Transverse colon (tissue), 4 donors: Measurements from ENCODE around the gene ARF6.

Source experiments
- CTCF ChIP-seq, 5 experiments: fragments of 200-600 bp in 3 of 5; fragments of 450-650 bp in 2 of 5; sonication (generic) in 3 of 5; IDR thresholded peaks; 1 replicate in 2 of 5; 2 replicates in 3 of 5; pipeline ENCODE4 v1.5.1; 2016 to 2017; ENCODE audit warnings: antibody characterized with exemption in 5 of 5, inconsistent platforms in 3 of 5, mild to moderate bottlenecking in 2 of 5, moderate library complexity in 1 of 5
- EP300 ChIP-seq: sonication (generic); formaldehyde crosslinking; IDR thresholded peaks from one replicate; pipeline ENCODE4 v1.6.1; 2017; ENCODE audit warnings: antibody characterized with exemption, low read depth
- POLR2A ChIP-seq: fragments of 450-650 bp; IDR thresholded peaks from one replicate; pipeline ENCODE4 v1.6.1; 2016; ENCODE audit warnings: antibody characterized with exemption, mild to moderate bottlenecking, moderate library complexity
- POLR2AphosphoS5 ChIP-seq, 3 donors: sonication (generic); formaldehyde crosslinking; IDR thresholded peaks; one replicate each; pipeline ENCODE4 v1.6.1; 2016; ENCODE audit warnings: antibody characterized with exemption in 3 of 3

- no peak for TF ChIP-seq POLR2A
- no peak for TF ChIP-seq CTCF (IDR thresholded peaks at IDR 0.05)
- TF ChIP-seq POLR2AphosphoS5 (IDR thresholded peaks at IDR 0.05), result no peak
- TF ChIP-seq EP300, result no peak
Measured at GRCh38 chr14:49858383-49858782, 34.5 kb upstream of the ARF6 start.
